Ramos (cell line): ENCODE measurements around the gene NAA80.

ENCODE experiments used
- in situ Hi-C: fragments of 300-500 bp; cut with MboI; formaldehyde crosslinking; loops from one replicate; pipeline ENCODE4 v1.14.3; 2022; ENCODE audit warnings: low sequenced_read_pairs; ENCODE audit not compliant: unreplicated experiment

Gene NAA80

GRCh38 chr3:50331364-50331907 lies 32.2 kb upstream of the NAA80 start:
- in situ Hi-C loops: no loop called here

- in situ Hi-C loops: no loop called here
These were observed 31.1 kb upstream of the NAA80 start for GRCh38 chr3:50330330-50330729.

GRCh38 chr3:50327943-50328691 lies 28.9 kb upstream of the NAA80 start, which contains the start of gene TUSC2:
TUSC2 (minus strand) TSS chr3:50328223; CDS start chr3:50328099, 124 bp downstream.
- in situ Hi-C loops: no loop called here

GRCh38 chr3:50327129-50327528 lies 27.9 kb upstream of the NAA80 start:
- in situ Hi-C loops: no loop called here

GRCh38 chr3:50326182-50326541 lies 27.0 kb upstream of the NAA80 start:
- in situ Hi-C loops: no loop called here

- in situ Hi-C loops: no loop called here
These were observed 26.4 kb upstream of the NAA80 start for GRCh38 chr3:50325497-50326181.

- in situ Hi-C loops: no loop called here
These were observed 25.9 kb upstream of the NAA80 start for GRCh38 chr3:50325113-50325480.

- in situ Hi-C loops: no loop called here
These were observed 25.3 kb upstream of the NAA80 start for GRCh38 chr3:50324351-50325112.

- in situ Hi-C loops: no loop called here
These were observed 24.5 kb upstream of the NAA80 start for GRCh38 chr3:50323614-50324199.

- in situ Hi-C loops: no loop called here
These were observed 23.9 kb upstream of the NAA80 start for GRCh38 chr3:50323092-50323600.

- in situ Hi-C loops: no loop called here
These were observed 23.3 kb upstream of the NAA80 start, which contains the start of gene HYAL2 for GRCh38 chr3:50322386-50323091. HYAL2 (minus strand) TSS chr3:50322745; CDS start chr3:50320489, 2,256 bp downstream.

- in situ Hi-C loops: no loop called here
These were observed 22.8 kb upstream of the NAA80 start for GRCh38 chr3:50322115-50322385.

- in situ Hi-C loops: no loop called here
These were observed 22.3 kb upstream of the NAA80 start for GRCh38 chr3:50321336-50322114.

GRCh38 chr3:50320853-50321335 lies 21.7 kb upstream of the NAA80 start:
- in situ Hi-C loops: no loop called here

GRCh38 chr3:50319894-50320625 lies 20.9 kb upstream of the NAA80 start:
- in situ Hi-C loops: no loop called here

GRCh38 chr3:50319181-50319893 lies 20.1 kb upstream of the NAA80 start:
- in situ Hi-C loops: no loop called here

- in situ Hi-C loops: no loop called here
These were observed 19.4 kb upstream of the NAA80 start for GRCh38 chr3:50318615-50319014.

GRCh38 chr3:50318163-50318562 lies 19.0 kb upstream of the NAA80 start:
- in situ Hi-C loops: no loop called here
